CD4-positive, alpha-beta memory T cell (primary cell): ENCODE results near the gene PPP1R1C. TPM values are rescaled to one million over a fixed set of nuclear protein-coding genes. Genes with fewer than 3 reads are reported as not detected.

ENCODE experiments used
- CTCF ChIA-PET: fragments of 350-600 bp; sonication (Branson Sonifier 250); formaldehyde crosslinking; loops from one replicate; lab custom pipeline; 2021; ENCODE audit warnings: inconsistent platforms; ENCODE audit not compliant: partially characterized antibody; lab: Charles Lee
- POLR2A ChIA-PET: fragments of 350-600 bp; sonication (Branson Sonifier 250); formaldehyde crosslinking; loops from one replicate; lab custom pipeline; 2021; ENCODE audit not compliant: partially characterized antibody; lab: Charles Lee
- DNase-seq, 5 donors: peaks; one replicate each; pipeline versions ENCODE4 v3.0.0 to v3.0.0-alpha.2; 2020 to 2022; ENCODE audit warnings: mixed read lengths in 1 of 5
- H3K27ac ChIP-seq: one replicate; pipeline ENCODE4 v1.7.0; 2013; ENCODE audit warnings: low read depth, low read length
- H3K27me3 ChIP-seq: 2 replicates; pipeline ENCODE4 v1.7.0; 2013; ENCODE audit warnings: mild to moderate bottlenecking, low read length, moderate library complexity; ENCODE audit not compliant: insufficient read depth
- H3K36me3 ChIP-seq: 2 replicates; pipeline ENCODE4 v1.7.0; 2013; ENCODE audit warnings: mild to moderate bottlenecking, low read length, moderate library complexity; ENCODE audit not compliant: insufficient read depth
- H3K4me1 ChIP-seq: 2 replicates; pipeline ENCODE4 v1.7.0; 2013; ENCODE audit warnings: mild to moderate bottlenecking, low read length, moderate library complexity; ENCODE audit not compliant: insufficient read depth
- H3K4me3 ChIP-seq, 2 donors: one replicate each; pipeline ENCODE4 v1.7.0; 2013; ENCODE audit warnings: low read length in 2 of 2, mild to moderate bottlenecking in 1 of 2
- H3K9me3 ChIP-seq, 2 donors: one replicate each; pipeline ENCODE4 v1.7.0; 2013; ENCODE audit warnings: low read length in 2 of 2, control low read depth in 1 of 2; ENCODE audit not compliant: control insufficient read depth in 1 of 2
- H3K27ac Mint-ChIP-seq, 7 donors: one replicate each; pipeline ENCODE4 v1.8.0; 2020 to 2021; ENCODE audit warnings: mixed read lengths in 7 of 7, mild to moderate bottlenecking in 6 of 7, inconsistent platforms in 3 of 7, moderate library complexity in 3 of 7
- H3K27me3 Mint-ChIP-seq, 2 donors: one replicate each; pipeline ENCODE4 v1.8.0; 2020 to 2021; ENCODE audit warnings: mixed read lengths in 2 of 2
- H3K36me3 Mint-ChIP-seq, 2 donors: one replicate each; pipeline ENCODE4 v1.8.0; 2020 to 2021; ENCODE audit warnings: mixed read lengths in 2 of 2, inconsistent platforms in 1 of 2, mild to moderate bottlenecking in 1 of 2
- H3K4me1 Mint-ChIP-seq, 4 donors: one replicate each; pipeline ENCODE4 v1.8.0; 2020 to 2021; ENCODE audit warnings: mixed read lengths in 4 of 4, mild to moderate bottlenecking in 1 of 4
- H3K4me3 Mint-ChIP-seq, 8 donors: one replicate each; pipeline ENCODE4 v1.8.0; 2020 to 2021; ENCODE audit warnings: mixed read lengths in 8 of 8, mild to moderate bottlenecking in 7 of 8, moderate library complexity in 6 of 8, inconsistent platforms in 3 of 8
- H3K9me3 Mint-ChIP-seq, 8 donors: one replicate each; pipeline ENCODE4 v1.8.0; 2020 to 2021; ENCODE audit warnings: mixed read lengths in 8 of 8, mild to moderate bottlenecking in 5 of 8, inconsistent platforms in 3 of 8, moderate library complexity in 1 of 8
- intact Hi-C: fragments of 100-400 bp; cut with micrococcal nuclease; formaldehyde crosslinking; loops from one replicate; pipeline ENCODE4 v1.15.1; 2023
- polyA plus RNA-seq, 2 donors: library from polyadenylated mRNA; unstranded; fragments of 300-500 nt; fragmentation: Illumina TruSeq; gene quantifications; one replicate each; pipeline ENCODE4 v1.2.3, GENCODE V29; 2021
- total RNA-seq, 2 experiments: library from RNA; stranded (reverse); gene quantifications; one replicate each; pipeline ENCODE4 v1.2.3, GENCODE V29; 2021

The PPP1R1C gene
- total and polyA plus RNA-seq, 4 experiments from 2014 or later, result not detected

DNA sequence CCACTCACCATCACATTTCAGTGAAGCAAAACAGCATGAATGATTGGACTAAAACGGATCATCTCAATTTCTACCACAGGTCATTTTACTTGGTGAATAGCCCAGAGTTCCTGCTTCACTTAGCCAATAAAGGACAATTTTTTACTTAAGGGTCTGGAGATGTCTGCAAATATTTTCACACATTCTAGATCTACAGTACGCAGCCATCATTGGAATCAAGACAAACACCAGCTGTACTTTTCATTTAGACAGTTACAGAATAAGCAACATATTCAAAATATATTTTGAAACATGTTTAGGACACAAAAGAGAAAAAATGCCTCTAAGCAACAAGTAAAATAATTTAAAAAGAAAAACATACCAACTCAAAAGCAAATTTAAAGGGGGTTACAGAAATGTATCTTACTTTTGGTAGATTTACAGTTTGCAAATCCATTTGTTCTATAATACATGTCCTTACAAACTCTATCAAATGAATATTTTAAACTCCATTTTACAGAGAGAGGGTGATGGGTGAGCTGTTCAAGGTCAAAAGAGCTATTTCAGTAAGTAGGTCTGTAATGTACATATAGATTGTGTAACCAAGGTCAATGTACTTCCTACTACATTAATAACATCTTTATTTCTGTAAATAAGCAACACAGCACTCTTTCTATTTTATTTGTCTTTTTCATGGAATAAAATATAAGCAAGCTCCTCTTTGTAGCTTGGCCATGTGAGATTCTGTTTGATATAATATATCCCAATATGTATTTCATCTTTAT is 13.4 kb downstream of the PPP1R1C start:
- Mint-ChIP-seq H3K4me3 (no peak overlapping the region), H3K9me3 (no peaks in the 10 kb centered on the region), H3K27ac (no peak overlapping the region), H3K36me3 (no peaks in the 10 kb centered on the region), H3K4me1 (peaks cover 0 to 11% (median 5%) of the 10 kb centered on the region in 4 donors), H3K27me3 (peaks cover 0 to 2% of the 10 kb centered on the region in 2 donors)
- H3K27me3 ChIP-seq, result no peaks in the 10 kb centered on the region
- no peak for DNase-seq
- no peak overlapping the region for H3K27ac ChIP-seq
- POLR2A ChIA-PET, result no interaction called here
- no peaks in the 10 kb centered on the region for H3K9me3 ChIP-seq
- intact Hi-C loops, result no loop called here
- H3K4me3 ChIP-seq, result no peak overlapping the region
- H3K4me1 ChIP-seq, result no peaks in the 10 kb centered on the region
- CTCF ChIA-PET, result interaction anchor here (1.4 kb wide), 1 partner anchor 20 kb away, joined by 3 read pairs; no protein-coding TSS in a partner anchor
- no peaks in the 10 kb centered on the region for H3K36me3 ChIP-seq

DNA sequence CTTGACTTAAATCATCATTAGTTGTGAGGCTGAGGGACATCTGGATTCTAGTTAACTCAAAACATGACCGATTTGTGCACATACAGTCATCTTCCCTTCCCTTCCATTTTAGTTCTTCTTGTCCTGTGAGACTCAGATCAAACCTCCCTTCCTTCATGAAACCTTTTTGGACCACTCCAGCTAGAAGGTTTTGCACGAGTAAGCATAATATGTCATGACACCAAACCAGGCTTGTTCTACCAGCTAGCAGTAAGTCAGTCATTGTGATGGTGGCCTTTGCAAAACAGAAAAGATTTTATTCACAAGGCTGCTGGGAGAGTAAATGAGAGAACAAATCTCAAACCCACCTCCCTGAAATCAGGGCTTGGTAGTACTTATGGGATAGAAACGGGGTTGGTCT is 14.3 kb downstream of the PPP1R1C start:
- ChIA-PET POLR2A (no interaction called here), CTCF (interaction anchor here (1.4 kb wide), 1 partner anchor 20 kb away, joined by 3 read pairs; no protein-coding TSS in a partner anchor)
- no peaks in the 10 kb centered on the region for H3K9me3 ChIP-seq
- Mint-ChIP-seq H3K9me3 (no peaks in the 10 kb centered on the region), H3K27me3 (peaks cover 0 to 2% of the 10 kb centered on the region in 2 donors), H3K27ac (no peak overlapping the region), H3K36me3 (no peaks in the 10 kb centered on the region), H3K4me1 (peaks cover 0 to 11% (median 5%) of the 10 kb centered on the region in 4 donors), H3K4me3 (no peak overlapping the region)
- no peaks in the 10 kb centered on the region for H3K4me1 ChIP-seq
- no peaks in the 10 kb centered on the region for H3K27me3 ChIP-seq
- no peak overlapping the region for H3K4me3 ChIP-seq
- H3K27ac ChIP-seq, result no peak overlapping the region
- H3K36me3 ChIP-seq, result no peaks in the 10 kb centered on the region
- DNase-seq, result no peak
- intact Hi-C loops, result no loop called here

DNA sequence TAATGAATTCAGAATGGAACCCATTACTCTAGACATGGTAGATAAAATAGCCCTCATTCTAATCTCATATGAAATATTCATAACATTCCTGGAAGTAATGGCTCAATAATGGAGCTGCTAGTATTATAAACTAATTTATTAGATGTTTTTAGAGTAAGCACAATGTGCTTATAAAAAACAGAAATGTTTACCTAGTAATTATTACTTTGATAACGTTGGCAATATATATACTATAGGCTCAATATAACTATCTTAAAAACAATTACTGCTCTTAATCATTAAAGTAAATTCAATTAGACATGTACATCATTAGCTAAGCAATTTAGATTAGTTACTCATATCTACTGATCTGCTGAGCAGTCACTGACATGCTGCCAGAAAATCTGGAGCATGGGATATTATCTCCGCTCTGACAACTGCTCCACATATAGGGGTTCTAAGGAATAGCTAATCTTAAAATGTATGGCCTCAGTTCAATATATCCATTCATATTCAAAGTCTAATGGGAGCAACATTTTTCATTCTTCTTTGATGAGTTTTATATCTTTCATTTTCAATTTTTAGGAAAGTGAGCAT is 19.4 kb downstream of the PPP1R1C start:
- H3K4me3 Mint-ChIP-seq, result no peak overlapping the region
- H3K4me1 ChIP-seq, result no peaks in the 10 kb centered on the region
- peaks cover 0 to 2% (median 0%) of the 10 kb centered on the region in 8 donors for H3K9me3 Mint-ChIP-seq
- H3K36me3 Mint-ChIP-seq, result no peaks in the 10 kb centered on the region
- intact Hi-C loops, result no loop called here
- H3K36me3 ChIP-seq, result no peaks in the 10 kb centered on the region
- no peak overlapping the region for H3K27ac Mint-ChIP-seq
- ChIA-PET POLR2A (no interaction called here), CTCF (no interaction called here)
- H3K9me3 ChIP-seq, result no peaks in the 10 kb centered on the region
- H3K27me3 Mint-ChIP-seq, result peaks cover 2 to 3% of the 10 kb centered on the region in 2 donors
- no peaks in the 10 kb centered on the region for H3K4me1 Mint-ChIP-seq
- no peaks in the 10 kb centered on the region for H3K27me3 ChIP-seq
- H3K4me3 ChIP-seq, result no peak overlapping the region
- no peak for DNase-seq
- no peak overlapping the region for H3K27ac ChIP-seq

DNA sequence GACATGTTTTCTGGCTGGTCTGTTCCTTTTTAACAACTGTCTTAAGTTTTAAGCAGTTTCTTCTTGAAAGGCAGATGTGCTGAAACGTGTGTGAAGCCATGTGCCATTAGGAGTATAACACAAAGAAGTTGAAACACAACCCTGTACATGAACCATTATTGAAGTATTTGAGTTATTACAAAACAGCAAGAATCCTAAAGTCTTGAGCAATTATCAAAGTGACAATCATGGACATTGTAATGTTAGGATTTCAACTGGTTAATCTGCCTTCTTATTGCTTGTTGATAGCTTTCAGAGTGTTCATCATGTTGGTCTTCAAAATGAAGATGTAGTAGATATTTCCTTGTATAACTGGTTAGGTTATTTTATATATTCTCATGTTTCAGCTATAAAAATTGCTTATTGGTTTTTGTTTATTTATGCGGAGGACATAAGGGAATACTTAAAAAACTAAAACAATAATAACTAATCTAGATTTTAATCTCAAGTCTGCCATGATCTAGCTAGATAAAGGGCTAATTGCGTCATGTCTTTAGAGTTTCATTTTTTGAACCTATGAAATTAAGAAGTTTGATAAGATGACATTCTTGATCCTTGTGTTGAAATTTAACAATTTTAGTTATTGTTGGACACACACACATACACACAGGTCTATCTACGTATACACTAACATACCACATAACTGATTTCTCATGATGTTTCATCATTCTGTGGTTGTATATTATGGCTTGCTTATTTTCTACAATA is 21.1 kb downstream of the PPP1R1C start:
- Histone ChIP-seq H3K4me3 (no peak overlapping the region), H3K27ac (no peak overlapping the region), H3K36me3 (no peaks in the 10 kb centered on the region), H3K9me3 (no peaks in the 10 kb centered on the region), H3K4me1 (no peaks in the 10 kb centered on the region), H3K27me3 (no peaks in the 10 kb centered on the region)
- intact Hi-C loops, result no loop called here
- DNase-seq, result no peak
- H3K27me3 Mint-ChIP-seq, result peaks cover 2 to 3% of the 10 kb centered on the region in 2 donors
- peaks cover 0 to 5% (median 1%) of the 10 kb centered on the region in 8 donors for H3K9me3 Mint-ChIP-seq
- POLR2A ChIA-PET, result no interaction called here
- no peaks in the 10 kb centered on the region for H3K4me1 Mint-ChIP-seq
- H3K4me3 Mint-ChIP-seq, result no peak overlapping the region
- no peaks in the 10 kb centered on the region for H3K36me3 Mint-ChIP-seq
- CTCF ChIA-PET, result no interaction called here
- no peak overlapping the region for H3K27ac Mint-ChIP-seq

DNA sequence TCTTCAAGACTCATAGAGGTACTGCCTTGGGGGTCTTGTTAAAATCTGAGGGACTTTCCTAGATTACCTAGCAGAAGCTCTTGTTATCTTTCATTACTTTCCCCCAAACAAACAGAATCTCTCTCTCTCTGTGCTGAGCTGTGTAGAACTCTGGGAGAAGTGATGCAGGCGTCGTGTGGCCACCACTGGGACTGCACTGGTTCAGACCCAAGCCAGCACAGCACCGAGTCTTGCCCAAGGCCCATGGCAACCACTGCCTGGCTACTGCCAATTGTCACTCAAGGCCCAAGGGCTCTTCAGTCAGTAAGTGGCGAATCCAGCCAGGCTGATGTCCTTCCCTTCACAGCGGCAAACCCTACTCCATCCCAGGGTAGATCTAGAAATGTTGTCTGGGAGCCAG is 28.6 kb downstream of the PPP1R1C start:
- H3K27me3 ChIP-seq, result no peaks in the 10 kb centered on the region
- H3K4me1 ChIP-seq, result no peaks in the 10 kb centered on the region
- Mint-ChIP-seq H3K27me3 (peaks cover 0 to 6% of the 10 kb centered on the region in 2 donors), H3K27ac (no peak overlapping the region), H3K4me1 (no peaks in the 10 kb centered on the region), H3K4me3 (no peak overlapping the region), H3K9me3 (peaks cover 2 to 30% (median 16%) of the 10 kb centered on the region in 8 donors), H3K36me3 (no peaks in the 10 kb centered on the region)
- no peak overlapping the region for H3K27ac ChIP-seq
- H3K4me3 ChIP-seq, result no peak overlapping the region
- no peaks in the 10 kb centered on the region for H3K36me3 ChIP-seq
- ChIA-PET CTCF (no interaction called here), POLR2A (no interaction called here)
- intact Hi-C loops, result no loop called here
- H3K9me3 ChIP-seq, result no peaks in the 10 kb centered on the region
- DNase-seq, result no peak

DNA sequence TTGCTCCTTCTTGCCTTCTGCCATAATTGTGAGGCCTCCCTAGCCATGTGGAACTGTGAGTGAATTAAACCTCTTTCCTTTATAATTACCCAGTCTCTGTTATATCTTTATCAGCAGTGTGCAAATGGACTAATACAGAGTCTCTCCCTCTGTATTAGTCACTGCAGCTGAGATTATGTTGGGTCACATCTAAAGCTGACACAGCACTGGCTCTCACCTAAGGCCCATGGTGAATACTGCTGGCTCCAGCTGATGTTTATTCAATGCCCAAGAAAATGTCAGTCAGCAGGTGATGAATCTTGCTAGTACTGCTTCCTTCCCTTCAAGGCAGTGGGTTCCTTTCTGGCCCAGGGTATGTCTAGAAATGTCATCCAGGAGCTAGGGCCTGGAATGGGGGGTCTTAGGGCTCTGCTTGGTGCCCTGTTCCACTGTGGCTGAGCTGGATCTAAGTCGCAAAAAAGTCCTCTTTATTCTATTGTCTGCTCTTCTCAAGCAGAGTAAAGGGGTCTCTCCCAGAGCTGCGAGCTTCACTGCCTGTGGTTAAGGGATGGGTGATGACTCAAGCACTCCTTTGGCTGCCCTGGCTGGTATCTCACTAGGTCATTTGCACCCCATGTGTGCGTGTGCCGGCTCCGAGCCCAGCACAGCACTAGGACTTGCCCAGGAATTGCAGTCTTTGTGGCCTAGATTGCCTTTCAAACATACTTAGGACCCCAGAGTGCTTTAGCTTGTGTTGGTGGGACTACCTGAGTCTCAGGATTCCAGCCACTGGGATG is 29.9 kb downstream of the PPP1R1C start:
- H3K36me3 Mint-ChIP-seq, result no peaks in the 10 kb centered on the region
- POLR2A ChIA-PET, result no interaction called here

More for the DNA sequence above, 29.9 kb downstream of the PPP1R1C start:
- Histone ChIP-seq H3K4me1 (no peaks in the 10 kb centered on the region), H3K9me3 (no peaks in the 10 kb centered on the region), H3K27ac (no peak overlapping the region), H3K27me3 (no peaks in the 10 kb centered on the region), H3K4me3 (no peak overlapping the region), H3K36me3 (no peaks in the 10 kb centered on the region)
- peaks cover 2 to 30% (median 16%) of the 10 kb centered on the region in 8 donors for H3K9me3 Mint-ChIP-seq
- CTCF ChIA-PET, result no interaction called here
- no peaks in the 10 kb centered on the region for H3K4me1 Mint-ChIP-seq
- intact Hi-C loops, result no loop called here
- H3K27ac Mint-ChIP-seq, result no peak overlapping the region
- DNase-seq, result no peak
- peaks cover 3 to 6% of the 10 kb centered on the region in 2 donors for H3K27me3 Mint-ChIP-seq
- no peak overlapping the region for H3K4me3 Mint-ChIP-seq
